HG02642 (cell line): ENCODE data around the gene ESR1.
"Not testable (repeated sequence)": the region's sequence is repeated elsewhere in the genome, so short reads cannot be mapped to it uniquely, and the experiment has no call there.

Experiments used
- ATAC-seq: cut with Tn5 transposase; IDR thresholded peaks from one replicate; pipeline ENCODE4 v1.9.1; 2021; ENCODE audit warnings: mild to moderate bottlenecking; ENCODE audit not compliant: unreplicated experiment, poor library complexity

The ESR1 gene

GRCh38 chr6:152118678-152119077, 311.2 kb downstream of the ESR1 start:
- no peak for ATAC-seq

- ATAC-seq = no peak
Measured at GRCh38 chr6:152119831-152120230, 312.3 kb downstream of the ESR1 start.

DNA sequence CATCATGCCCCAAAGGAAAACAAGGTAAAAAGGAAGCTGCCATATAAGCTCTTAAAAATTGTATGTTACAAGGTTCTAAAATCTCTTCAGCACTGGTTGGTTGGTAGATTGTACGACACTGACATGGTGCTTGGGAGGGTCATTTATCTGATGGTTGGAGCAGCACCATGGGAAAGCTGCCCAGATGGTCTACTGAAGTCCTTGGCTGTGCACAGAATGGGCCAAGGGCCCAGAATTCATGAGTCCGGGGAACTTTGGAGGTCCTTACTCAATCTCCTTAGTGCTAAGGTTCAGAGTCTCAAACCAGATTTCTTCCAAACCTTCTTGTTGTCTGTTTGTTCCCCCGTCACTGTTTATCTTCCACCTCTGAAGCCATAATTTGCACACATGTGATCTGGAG, 314.4 kb downstream of the ESR1 start:
- ATAC-seq = no peak

DNA sequence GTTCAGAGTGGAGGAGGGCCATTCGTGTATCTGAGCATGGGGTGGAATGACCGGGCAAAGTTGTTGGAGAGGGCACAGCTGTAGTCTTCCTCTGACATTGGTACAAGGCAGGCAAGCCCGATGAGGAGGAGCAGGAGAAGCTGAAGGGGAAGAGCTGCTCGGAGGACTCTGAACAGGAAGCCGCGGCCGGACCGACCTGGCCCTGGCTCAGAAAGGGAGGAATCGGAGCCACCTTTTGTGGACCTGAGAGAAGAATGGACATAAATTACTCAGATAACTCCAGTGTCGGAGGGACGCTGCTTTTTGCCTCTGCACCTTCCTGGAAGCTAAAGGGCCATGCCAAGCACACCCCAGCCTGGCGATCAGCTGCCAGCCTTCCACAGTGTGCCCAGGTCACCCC, 315.0 kb downstream of the ESR1 start:
- ATAC-seq = no peak

GRCh38 chr6:152123076-152123475, 315.6 kb downstream of the ESR1 start:
- ATAC-seq = no peak

DNA sequence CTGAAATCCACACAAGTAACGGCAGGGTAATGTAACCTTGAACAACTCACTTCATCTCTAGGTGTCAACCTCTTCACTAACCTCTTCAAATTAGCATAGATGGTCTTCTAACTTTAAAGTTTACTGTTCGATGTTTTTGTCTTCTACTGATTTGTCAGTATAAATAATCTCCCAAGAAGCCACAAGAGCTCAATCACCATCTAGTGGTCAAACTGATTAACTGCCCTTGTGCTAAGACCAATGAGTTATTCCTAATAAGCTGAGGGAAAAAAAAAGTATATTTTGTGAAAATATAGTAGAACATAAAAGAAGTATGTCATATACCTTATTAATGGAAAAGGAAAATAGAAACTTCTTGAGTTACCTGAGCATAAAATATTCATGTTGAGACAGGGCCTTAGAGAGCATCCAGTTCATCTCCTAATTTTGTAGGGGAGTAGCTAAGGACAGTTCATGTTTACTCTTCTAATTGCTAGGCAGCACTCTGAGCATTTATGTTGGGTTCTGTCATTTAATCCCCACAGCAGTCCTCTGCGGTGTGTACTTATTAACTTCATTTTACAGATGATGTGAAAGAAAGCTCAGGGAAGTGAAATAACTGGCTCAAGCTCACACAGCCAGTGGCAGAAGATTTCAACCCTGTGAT, 317.1 kb downstream of the ESR1 start:
- ATAC-seq = peak; percentile 78

- no peak for ATAC-seq
Measured at GRCh38 chr6:152127432-152128165, 320.1 kb downstream of the ESR1 start.

DNA sequence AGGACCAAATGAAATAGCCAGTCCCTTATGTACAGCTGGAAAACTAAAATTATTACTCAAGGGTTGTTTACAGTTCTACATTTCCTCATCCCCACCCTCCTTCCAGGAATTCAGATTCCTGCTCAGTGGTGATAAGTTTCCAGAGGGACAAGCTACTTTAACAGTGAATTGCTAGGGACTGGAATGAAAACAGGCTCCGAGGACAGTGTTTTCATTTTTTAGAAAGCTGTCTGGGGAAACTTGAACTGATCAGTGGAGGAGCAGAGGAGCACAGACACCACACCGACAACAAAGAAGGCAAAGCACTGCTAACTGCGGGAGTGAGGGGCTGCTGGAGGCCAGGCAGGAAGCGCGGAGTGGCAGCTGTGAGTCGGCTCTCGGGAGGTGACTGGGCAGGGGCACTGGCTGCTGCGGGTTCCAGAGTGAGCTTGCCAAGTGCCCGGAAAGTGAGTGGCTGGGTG, 322.2 kb downstream of the ESR1 start:
- ATAC-seq = no peak

DNA sequence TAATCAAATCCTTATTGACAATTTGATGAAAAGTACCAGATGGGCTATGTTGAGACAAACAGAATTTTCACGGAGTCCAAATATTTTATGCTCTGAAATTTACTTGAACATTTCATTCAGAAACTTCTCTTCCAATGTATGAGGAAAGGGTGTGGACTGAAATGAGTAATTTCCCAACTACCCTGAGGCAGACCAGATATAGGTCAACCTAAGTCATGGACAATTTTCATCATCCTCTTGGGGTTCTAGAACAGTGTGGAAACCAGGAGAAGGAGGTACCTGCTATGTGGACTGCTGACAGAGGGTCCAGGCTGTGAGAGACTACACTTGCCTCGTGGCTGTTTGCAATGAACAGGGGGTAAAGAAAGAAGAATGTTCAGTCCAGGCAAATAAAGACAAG, 323.0 kb downstream of the ESR1 start:
- no peak for ATAC-seq

GRCh38 chr6:152135755-152136448, 328.4 kb downstream of the ESR1 start:
- ATAC-seq = no peak

- ATAC-seq = no peak
Measured at GRCh38 chr6:152136449-152136825, 329.0 kb downstream of the ESR1 start.

- ATAC-seq = not testable (repeated sequence)
Measured at GRCh38 chr6:152138344-152138743, 330.9 kb downstream of the ESR1 start.

GRCh38 chr6:152142105-152142504, 334.6 kb downstream of the ESR1 start:
- ATAC-seq = no peak

- no peak for ATAC-seq
Measured at GRCh38 chr6:152143359-152143758, 335.9 kb downstream of the ESR1 start.

- ATAC-seq = no peak
Measured at GRCh38 chr6:152146385-152146784, 338.9 kb downstream of the ESR1 start.

- ATAC-seq = no peak
Measured at GRCh38 chr6:152147269-152147668, 339.8 kb downstream of the ESR1 start.

DNA sequence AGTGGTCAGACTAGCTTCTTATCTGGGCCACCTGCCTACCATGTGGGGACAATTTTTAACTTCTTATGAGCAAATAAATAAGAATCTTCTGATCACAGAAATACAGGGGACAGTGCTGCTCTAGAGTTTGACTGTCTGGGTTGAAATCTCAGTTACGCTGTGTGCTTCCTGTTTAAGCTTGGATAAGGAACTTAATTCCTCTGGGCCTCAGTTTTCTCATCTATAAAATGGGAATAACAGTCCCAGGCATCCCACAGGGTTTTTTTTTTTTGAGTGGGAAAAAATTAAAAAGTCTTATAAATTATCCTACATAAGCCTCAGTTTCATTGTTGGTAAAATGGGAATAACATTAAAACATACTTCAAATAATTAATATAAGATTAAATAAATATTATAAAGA, 340.9 kb downstream of the ESR1 start:
- no peak for ATAC-seq

GRCh38 chr6:152150196-152150595, 342.7 kb downstream of the ESR1 start:
- ATAC-seq = no peak

- no peak for ATAC-seq
Measured at GRCh38 chr6:152151920-152152319, 344.4 kb downstream of the ESR1 start.

GRCh38 chr6:152154559-152155356, 347.3 kb downstream of the ESR1 start:
- ATAC-seq = no peak

GRCh38 chr6:152155792-152156191, 348.3 kb downstream of the ESR1 start:
- no peak for ATAC-seq
